OCI-LY3 (cell line): ENCODE data around the gene HDAC1.

Source experiments
- CTCF ChIP-seq: fragments of 200-600, 300-600 bp; sonication (generic); IDR thresholded peaks from 2 replicates; pipeline ENCODE4 v1.5.1; 2014; ENCODE audit warnings: antibody characterized with exemption, low read length, low read depth
- EZH2phosphoT487 ChIP-seq: fragments of 200-600 bp; shearing (Covaris generic); IDR thresholded peaks from 2 replicates; pipeline ENCODE4 v1.6.1; 2018; ENCODE audit warnings: antibody characterized with exemption, mixed run types, low read depth

GRCh38 chr1:32346532-32347157, 54.8 kb downstream of the HDAC1 start:
- no peak for TF ChIP-seq CTCF
- TF ChIP-seq EZH2phosphoT487 = no peak
